ENCODE measurements around the gene SMC1B.
"Not testable (repeated sequence)": the region's sequence is repeated elsewhere in the genome, so short reads cannot be mapped to it uniquely, and the experiment has no call there.

The SMC1B gene

GRCh38 chr22:45420011-45420410 is 6.6 kb upstream of the SMC1B start:
- DNase-seq = no peak

GRCh38 chr22:45418770-45419138 is 5.4 kb upstream of the SMC1B start:
- DNase-seq = no peak

- DNase-seq = no peak
These were observed 4.8 kb upstream of the SMC1B start for GRCh38 chr22:45418056-45418769.

GRCh38 chr22:45413013-45413367 is 409 bp downstream of the SMC1B start:
- no peak for DNase-seq

GRCh38 chr22:45407793-45408192 is 5.6 kb downstream of the SMC1B start:
- DNase-seq = no peak

GRCh38 chr22:45402466-45402985 is 10.9 kb downstream of the SMC1B start:
- no peak for DNase-seq

- no peak for DNase-seq
These were observed 13.5 kb downstream of the SMC1B start for GRCh38 chr22:45399712-45400445.

GRCh38 chr22:45398214-45398613 is 15.2 kb downstream of the SMC1B start:
- no peak for DNase-seq

GRCh38 chr22:45397806-45398205 is 15.6 kb downstream of the SMC1B start:
- DNase-seq = no peak

GRCh38 chr22:45389546-45389945 is 23.9 kb downstream of the SMC1B start:
- DNase-seq = no peak

- DNase-seq = no peak
These were observed 32.1 kb downstream of the SMC1B start for GRCh38 chr22:45381348-45381747.

- no peak for DNase-seq
These were observed 36.7 kb downstream of the SMC1B start for GRCh38 chr22:45376703-45377102.

- DNase-seq = no peak
These were observed 37.4 kb downstream of the SMC1B start for GRCh38 chr22:45376009-45376408.

GRCh38 chr22:45373592-45373991 is 39.8 kb downstream of the SMC1B start:
- not testable (repeated sequence) for DNase-seq

GRCh38 chr22:45366713-45367112 is 46.7 kb downstream of the SMC1B start:
- DNase-seq = no peak

GRCh38 chr22:45359627-45360026 is 53.8 kb downstream of the SMC1B start:
- no peak for DNase-seq

GRCh38 chr22:45358127-45358526 is 55.3 kb downstream of the SMC1B start:
- no peak for DNase-seq

GRCh38 chr22:45357490-45357889 is 55.9 kb downstream of the SMC1B start:
- DNase-seq = no peak

- no peak for DNase-seq
These were observed 59.6 kb downstream of the SMC1B start for GRCh38 chr22:45353786-45354185.

GRCh38 chr22:45352757-45353156 is 60.6 kb downstream of the SMC1B start:
- DNase-seq = not testable (repeated sequence)

GRCh38 chr22:45351956-45352355 is 61.4 kb downstream of the SMC1B start:
- no peak for DNase-seq

GRCh38 chr22:45349916-45350315 is 63.5 kb downstream of the SMC1B start:
- no peak for DNase-seq

- no peak for DNase-seq
These were observed 69.1 kb downstream of the SMC1B start for GRCh38 chr22:45344334-45344733.

- DNase-seq = no peak
These were observed 70.3 kb downstream of the SMC1B start for GRCh38 chr22:45343143-45343542.

GRCh38 chr22:45341498-45341897 is 71.9 kb downstream of the SMC1B start:
- DNase-seq = no peak
